GM19351 (cell line): ENCODE measurements around the gene PLEKHG7.
"Not testable (repeated sequence)": the region's sequence is repeated elsewhere in the genome, so short reads cannot be mapped to it uniquely, and the experiment has no call there.

Experiments used
- ATAC-seq: cut with Tn5 transposase; IDR thresholded peaks from one replicate; pipeline ENCODE4 v1.9.1; 2021; ENCODE audit warnings: mild to moderate bottlenecking, moderate library complexity; ENCODE audit not compliant: unreplicated experiment

The PLEKHG7 gene

GRCh38 chr12:92745856-92746550, 43.2 kb downstream of the PLEKHG7 start:
- no peak for ATAC-seq

GRCh38 chr12:92747151-92747550, 44.4 kb downstream of the PLEKHG7 start:
- ATAC-seq = no peak

GRCh38 chr12:92749691-92750090, 46.9 kb downstream of the PLEKHG7 start:
- ATAC-seq = not testable (repeated sequence)

- no peak for ATAC-seq
Observed at GRCh38 chr12:92753976-92754885, 51.4 kb downstream of the PLEKHG7 start.

GRCh38 chr12:92756898-92757596, 54.3 kb downstream of the PLEKHG7 start:
- ATAC-seq = no peak

- peak; percentile 62 for ATAC-seq
Observed at GRCh38 chr12:92757597-92758121, 54.9 kb downstream of the PLEKHG7 start.

- ATAC-seq = no peak
Observed at GRCh38 chr12:92759634-92760268, 57.0 kb downstream of the PLEKHG7 start.

GRCh38 chr12:92762773-92763172, 60.0 kb downstream of the PLEKHG7 start:
- ATAC-seq = no peak

GRCh38 chr12:92764831-92765230, 62.0 kb downstream of the PLEKHG7 start:
- ATAC-seq = no peak

- no peak for ATAC-seq
Observed at GRCh38 chr12:92765871-92766270, 63.1 kb downstream of the PLEKHG7 start.

GRCh38 chr12:92769124-92769901, 66.5 kb downstream of the PLEKHG7 start:
- ATAC-seq = peak; percentile 81

GRCh38 chr12:92771001-92771400, 68.2 kb downstream of the PLEKHG7 start:
- no peak for ATAC-seq

- ATAC-seq = no peak
Observed at GRCh38 chr12:92775416-92775815, 72.6 kb downstream of the PLEKHG7 start.

GRCh38 chr12:92778525-92778924, 75.7 kb downstream of the PLEKHG7 start:
- ATAC-seq = no peak

GRCh38 chr12:92779902-92780301, 77.1 kb downstream of the PLEKHG7 start:
- no peak for ATAC-seq

GRCh38 chr12:92784356-92784755, 81.6 kb downstream of the PLEKHG7 start:
- no peak for ATAC-seq

- ATAC-seq = peak; percentile 99
Observed at GRCh38 chr12:92784797-92785562, 82.2 kb downstream of the PLEKHG7 start.

GRCh38 chr12:92785563-92785950, 82.8 kb downstream of the PLEKHG7 start:
- no peak for ATAC-seq

GRCh38 chr12:92786045-92786444, 83.3 kb downstream of the PLEKHG7 start:
- no peak for ATAC-seq
